Lower lobe of right lung (tissue), 2 donors: ENCODE results near the gene RBFA. TPM values are rescaled to one million over a fixed set of nuclear protein-coding genes. Genes with fewer than 3 reads are reported as not detected.

Experiments
- ATAC-seq, 2 donors: fragments of 200-7000 bp; cut with Tn5 transposase; one replicate each; pipeline ENCODE4 v1.9.1; 2020 to 2022; ENCODE audit warnings: mild to moderate bottlenecking in 2 of 2, moderate library complexity in 2 of 2
- DNase-seq: peaks from one replicate; pipeline ENCODE4 v3.0.0-alpha.2; 2020
- H3K27ac ChIP-seq: fragments of 200-600 bp; one replicate; pipeline ENCODE4 v1.8.0; 2022
- H3K27me3 ChIP-seq: fragments of 200-600 bp; one replicate; pipeline ENCODE4 v1.8.0; 2022; ENCODE audit warnings: low read depth
- H3K36me3 ChIP-seq: fragments of 200-600 bp; one replicate; pipeline ENCODE4 v1.8.0; 2022; ENCODE audit warnings: mild to moderate bottlenecking
- H3K4me1 ChIP-seq: fragments of 200-600 bp; one replicate; pipeline ENCODE4 v1.8.0; 2022
- H3K4me3 ChIP-seq: fragments of 200-600 bp; one replicate; pipeline ENCODE4 v1.8.0; 2022; ENCODE audit warnings: mild to moderate bottlenecking
- H3K9me3 ChIP-seq: fragments of 200-600 bp; one replicate; pipeline ENCODE4 v1.8.0; 2022
- CTCF ChIP-seq: fragments of 200-600 bp; IDR thresholded peaks from one replicate; pipeline ENCODE4 v1.8.0; 2022; ENCODE audit warnings: antibody characterized with exemption, mild to moderate bottlenecking
- intact Hi-C: fragments of 100-400 bp; cut with DNase I; formaldehyde crosslinking; loops from one replicate; pipeline ENCODE4 v1.11.0; 2022
- total RNA-seq: library from RNA; stranded (reverse); fragmentation: NEBNext Ultra II Directional; extraction: Animal tissue kit (Norgen Biotek cat#: 25700); gene quantifications from one replicate; pipeline ENCODE4 v1.2.1, GENCODE V29; 2021
- donor health status: DM: no; HTN: yes; CAD: no; lungs with severe emphysema.

The RBFA gene
- total RNA-seq, 1 donor from 2014 or later: 14.8 TPM

- Histone ChIP-seq H3K4me1 (peaks cover 2% of the 10 kb centered on the region), H3K27ac (no peak overlapping the region), H3K27me3 (no peaks in the 10 kb centered on the region), H3K36me3 (peaks cover 46% of the 10 kb centered on the region), H3K4me3 (no peak overlapping the region), H3K9me3 (no peaks in the 10 kb centered on the region)
- intact Hi-C loops: no loop called here
- no peak for TF ChIP-seq CTCF
- no peak for ATAC-seq
- no peak for DNase-seq
These were observed 6.3 kb downstream of the RBFA start for GRCh38 chr18:80040515-80040914.

- TF ChIP-seq CTCF: no peak
- no peak for DNase-seq
- no peaks in the 10 kb centered on the region for H3K4me1 ChIP-seq
- H3K36me3 ChIP-seq: peaks cover 55% of the 10 kb centered on the region
- intact Hi-C loops: no loop called here
- H3K9me3 ChIP-seq: no peaks in the 10 kb centered on the region
- no peak for ATAC-seq
- H3K27me3 ChIP-seq: no peaks in the 10 kb centered on the region
- no peak overlapping the region for H3K27ac ChIP-seq
- no peak overlapping the region for H3K4me3 ChIP-seq
These were observed 7.2 kb downstream of the RBFA start for GRCh38 chr18:80041424-80041823.

DNA sequence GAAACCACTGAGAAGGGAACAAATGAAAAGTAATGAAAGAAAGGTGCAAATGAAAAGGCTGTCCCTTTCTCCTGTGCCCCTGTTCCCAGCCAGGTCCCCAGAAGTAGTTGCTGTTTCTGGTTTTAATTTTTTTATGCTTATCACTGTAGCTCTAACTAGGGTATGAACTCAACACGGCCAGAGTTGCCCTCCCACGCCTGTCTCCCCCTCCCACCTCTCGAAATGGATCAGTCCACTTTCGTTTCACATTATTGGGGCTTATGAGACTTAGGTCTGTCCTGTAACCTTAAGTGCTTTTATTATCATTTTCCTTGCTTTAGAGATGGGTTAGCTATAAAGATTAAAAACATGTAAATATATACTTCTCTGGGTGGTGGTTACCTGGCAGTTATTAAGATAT, 8.6 kb downstream of the RBFA start:
- no peak for TF ChIP-seq CTCF
- no peak for DNase-seq
- no peaks in the 10 kb centered on the region for H3K27me3 ChIP-seq
- intact Hi-C loops: no loop called here
- H3K9me3 ChIP-seq: no peaks in the 10 kb centered on the region
- no peaks in the 10 kb centered on the region for H3K4me1 ChIP-seq
- peaks cover 46% of the 10 kb centered on the region for H3K36me3 ChIP-seq
- no peak for ATAC-seq
- no peak overlapping the region for H3K4me3 ChIP-seq
- no peak overlapping the region for H3K27ac ChIP-seq

GRCh38 chr18:80044072-80044471, 9.8 kb downstream of the RBFA start:
- intact Hi-C loops: no loop called here
- peaks cover 35% of the 10 kb centered on the region for H3K36me3 ChIP-seq

DNA sequence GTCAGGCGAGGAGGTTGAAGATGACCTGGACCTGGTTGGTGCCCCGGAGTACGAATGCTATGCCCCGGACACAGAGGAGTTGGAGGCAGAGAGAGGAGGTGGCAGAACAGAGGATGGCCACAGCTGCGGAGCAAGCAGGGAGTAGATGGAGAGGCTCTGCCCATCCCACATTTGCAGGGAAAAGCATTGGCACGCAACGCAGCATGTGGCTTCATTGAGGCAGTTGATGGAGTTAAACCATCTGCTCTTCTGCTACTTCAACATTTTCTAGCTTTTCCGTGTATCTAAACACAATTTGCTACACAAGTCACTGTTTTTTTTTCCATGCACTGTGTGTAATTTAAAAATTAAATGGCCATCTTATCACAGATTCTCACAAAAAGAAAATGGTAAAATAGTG, 11.8 kb downstream of the RBFA start:
- intact Hi-C loops: no loop called here

More at GRCh38 chr18:80044072-80044471, 9.8 kb downstream of the RBFA start:
- DNase-seq (no peak), ATAC-seq (no peak)
- Histone ChIP-seq H3K9me3 (no peaks in the 10 kb centered on the region), H3K27me3 (no peaks in the 10 kb centered on the region), H3K27ac (no peak overlapping the region), H3K4me3 (no peak overlapping the region), H3K4me1 (no peaks in the 10 kb centered on the region)
- no peak for TF ChIP-seq CTCF

More for the DNA sequence above, 11.8 kb downstream of the RBFA start:
- no peak overlapping the region for H3K4me3 ChIP-seq
- peaks cover 32% of the 10 kb centered on the region for H3K36me3 ChIP-seq
- DNase-seq: no peak
- no peaks in the 10 kb centered on the region for H3K4me1 ChIP-seq
- H3K27me3 ChIP-seq: no peaks in the 10 kb centered on the region
- H3K27ac ChIP-seq: no peak overlapping the region
- TF ChIP-seq CTCF: no peak
- no peaks in the 10 kb centered on the region for H3K9me3 ChIP-seq
- ATAC-seq: peak in 1 of 2 donors; percentile 24
